22Rv1 (cell line): ENCODE results near the gene CCL21.

Experiments
- H3K27ac ChIP-seq: fragments of 450-650 bp; 2 replicates; pipeline ENCODE4 v1.5.1; 2017
- CTCF ChIP-seq: fragments of 450-650 bp; IDR thresholded peaks from 2 replicates; pipeline ENCODE4 v1.5.1; 2017; ENCODE audit warnings: mild to moderate bottlenecking
- ZFX ChIP-seq: fragments of 450-650 bp; IDR thresholded peaks from 2 replicates; pipeline ENCODE4 v1.6.1; 2017; ENCODE audit warnings: antibody characterized with exemption, borderline replicate concordance

The CCL21 gene

GRCh38 chr9:34688329-34689115 is 21.4 kb downstream of the CCL21 start:
- H3K27ac ChIP-seq, result no peak overlapping the region
- TF ChIP-seq CTCF (no peak), ZFX (no peak)

- no peak overlapping the region for H3K27ac ChIP-seq
- TF ChIP-seq CTCF (no peak), ZFX (no peak)
Measured at GRCh38 chr9:34687276-34688030, 22.5 kb downstream of the CCL21 start.

GRCh38 chr9:34686732-34687131 is 23.2 kb downstream of the CCL21 start:
- TF ChIP-seq ZFX (no peak), CTCF (no peak)
- H3K27ac ChIP-seq, result no peak overlapping the region

GRCh38 chr9:34686231-34686630 is 23.7 kb downstream of the CCL21 start:
- TF ChIP-seq ZFX, result no peak
- TF ChIP-seq CTCF, result no peak
- H3K27ac ChIP-seq, result no peak overlapping the region

GRCh38 chr9:34685591-34685990 is 24.3 kb downstream of the CCL21 start:
- H3K27ac ChIP-seq, result no peak overlapping the region
- TF ChIP-seq CTCF (no peak), ZFX (no peak)

GRCh38 chr9:34684816-34685215 is 25.1 kb downstream of the CCL21 start:
- H3K27ac ChIP-seq, result no peak overlapping the region
- TF ChIP-seq CTCF (no peak), ZFX (no peak)

- TF ChIP-seq ZFX (no peak), CTCF (no peak)
- H3K27ac ChIP-seq, result no peak overlapping the region
Measured at GRCh38 chr9:34684145-34684544, 25.8 kb downstream of the CCL21 start.
